DND-41 (cell line): ENCODE data around the gene PIGA.

Experiments used
- ATAC-seq: fragments of 200-7000 bp; cut with Tn5 transposase; 3 replicates; pipeline ENCODE4 v1.9.1; 2021; ENCODE audit warnings: low read depth; ENCODE audit not compliant: insufficient read depth
- DNase-seq: peaks from one replicate; pipeline ENCODE4 v3.0.0-alpha.2; 2020
- H2AFZ ChIP-seq: 2 replicates; pipeline ENCODE4 v1.6.0; 2012; ENCODE audit warnings: low read depth, low read length
- H3K27ac ChIP-seq: 2 replicates; pipeline ENCODE4 v1.5.1; 2012; ENCODE audit warnings: low read length, inconsistent platforms
- H3K27me3 ChIP-seq: fragments of 200-600 bp; sonication (generic); 2 replicates; pipeline ENCODE4 v1.6.0; 2012; ENCODE audit warnings: low read length, mild to moderate bottlenecking, inconsistent platforms; ENCODE audit not compliant: insufficient read depth, poor library complexity
- H3K36me3 ChIP-seq: 2 replicates; pipeline ENCODE4 v1.5.1; 2012; ENCODE audit warnings: low read length, inconsistent platforms; ENCODE audit not compliant: insufficient read depth
- H3K4me1 ChIP-seq: 2 replicates; pipeline ENCODE4 v1.5.1; 2012; ENCODE audit warnings: mild to moderate bottlenecking, low read length; ENCODE audit not compliant: insufficient read depth
- H3K4me2 ChIP-seq: 2 replicates; pipeline ENCODE4 v1.6.0; 2012; ENCODE audit warnings: mild to moderate bottlenecking, moderate library complexity, low read length, inconsistent platforms; ENCODE audit not compliant: insufficient read depth
- H3K4me3 ChIP-seq, 2 experiments: fragments of 200-600 bp in 1 of 2; shearing (Covaris generic) in 1 of 2; 2 replicates each; pipeline ENCODE4 v1.5.1; 2012 to 2016; ENCODE audit warnings: inconsistent platforms in 2 of 2, low read length in 2 of 2, mild to moderate bottlenecking in 2 of 2, low read depth in 1 of 2, moderate library complexity in 1 of 2
- H3K79me2 ChIP-seq: 2 replicates; pipeline ENCODE4 v1.6.0; 2012; ENCODE audit warnings: low read length, inconsistent platforms; ENCODE audit not compliant: insufficient read depth
- H3K9ac ChIP-seq: 2 replicates; pipeline ENCODE4 v1.6.0; 2012; ENCODE audit warnings: low read depth, mild to moderate bottlenecking, inconsistent platforms, low read length, moderate library complexity
- H3K9me3 ChIP-seq: 2 replicates; pipeline ENCODE4 v1.5.1; 2012; ENCODE audit warnings: low read length, moderate library complexity, mild to moderate bottlenecking, inconsistent platforms; ENCODE audit not compliant: insufficient read depth, severe bottlenecking
- H4K20me1 ChIP-seq: 2 replicates; pipeline ENCODE4 v1.6.0; 2012; ENCODE audit warnings: low read length; ENCODE audit not compliant: insufficient read depth
- CTCF ChIP-seq: IDR thresholded peaks from 2 replicates; pipeline ENCODE4 v1.5.1; 2012; ENCODE audit warnings: borderline replicate concordance, low read length, moderate library complexity, mild to moderate bottlenecking; ENCODE audit not compliant: poor library complexity, severe bottlenecking; ENCODE audit errors: extremely low read depth
- EZH2 ChIP-seq: IDR thresholded peaks from 3 replicates; pipeline ENCODE4 v1.6.1; 2012; ENCODE audit warnings: borderline replicate concordance, low read depth, mild to moderate bottlenecking, moderate library complexity, low read length, inconsistent platforms; ENCODE audit not compliant: severe bottlenecking

PIGA gene

GRCh38 chrX:15359701-15360100 lies 24.4 kb upstream of the PIGA start:
- H3K9ac ChIP-seq = no peak overlapping the region
- no peaks in the 10 kb centered on the region for H4K20me1 ChIP-seq
- H2AFZ ChIP-seq = no peak overlapping the region
- H3K36me3 ChIP-seq = no peaks in the 10 kb centered on the region
- H3K9me3 ChIP-seq = no peaks in the 10 kb centered on the region
- H3K4me3 ChIP-seq = no peak overlapping the region
- H3K79me2 ChIP-seq = no peaks in the 10 kb centered on the region
- no peak overlapping the region for H3K4me2 ChIP-seq
- TF ChIP-seq EZH2 (no peak), CTCF (no peak)
- DNase-seq (no peak), ATAC-seq (no peak)
- H3K4me1 ChIP-seq = no peaks in the 10 kb centered on the region
- no peak overlapping the region for H3K27ac ChIP-seq
- no peaks in the 10 kb centered on the region for H3K27me3 ChIP-seq

GRCh38 chrX:15358533-15358932 lies 23.2 kb upstream of the PIGA start:
- Histone ChIP-seq H2AFZ (no peak overlapping the region), H3K4me1 (no peaks in the 10 kb centered on the region), H3K27ac (no peak overlapping the region), H3K36me3 (no peaks in the 10 kb centered on the region), H3K9me3 (no peaks in the 10 kb centered on the region), H3K4me3 (no peak overlapping the region), H3K9ac (no peak overlapping the region), H3K27me3 (no peaks in the 10 kb centered on the region), H3K4me2 (no peak overlapping the region), H3K79me2 (no peaks in the 10 kb centered on the region), H4K20me1 (no peaks in the 10 kb centered on the region)
- DNase-seq (no peak), ATAC-seq (no peak)
- no peak for TF ChIP-seq CTCF
- TF ChIP-seq EZH2 = no peak

- Histone ChIP-seq H3K4me2 (no peak overlapping the region), H3K79me2 (no peaks in the 10 kb centered on the region), H3K4me3 (no peak overlapping the region), H3K27me3 (no peaks in the 10 kb centered on the region), H3K36me3 (no peaks in the 10 kb centered on the region), H3K9me3 (no peaks in the 10 kb centered on the region), H2AFZ (no peak overlapping the region), H4K20me1 (no peaks in the 10 kb centered on the region), H3K4me1 (no peaks in the 10 kb centered on the region), H3K9ac (no peak overlapping the region), H3K27ac (no peak overlapping the region)
- ATAC-seq (no peak), DNase-seq (no peak)
- TF ChIP-seq CTCF (no peak), EZH2 (no peak)
Observed at GRCh38 chrX:15356444-15356843, 21.1 kb upstream of the PIGA start.
